NB4 (cell line): ENCODE measurements around the gene LAMA5.

ENCODE experiments used
- DNase-seq: peaks from one replicate; pipeline ENCODE4 v3.0.0; 2010; ENCODE audit warnings: low read depth
- H3K4me3 ChIP-seq: one replicate; pipeline ENCODE4 v1.5.1; 2011; ENCODE audit warnings: mild to moderate bottlenecking, low read depth, low read length, moderate library complexity
- CTCF ChIP-seq: IDR thresholded peaks from one replicate; pipeline ENCODE4 v1.5.1; 2012; ENCODE audit warnings: low read depth, low read length
- MAX ChIP-seq: IDR thresholded peaks from 2 replicates; pipeline ENCODE4 v1.6.1; 2011; ENCODE audit warnings: low read depth, low read length
- MYC ChIP-seq: IDR thresholded peaks from 2 replicates; pipeline ENCODE4 v1.6.1; 2011; ENCODE audit warnings: low read depth, low read length
- POLR2A ChIP-seq: IDR thresholded peaks from 2 replicates; pipeline ENCODE4 v1.6.1; 2011; ENCODE audit warnings: mild to moderate bottlenecking; ENCODE audit not compliant: insufficient read length; ENCODE audit errors: extremely low read depth

The LAMA5 gene

GRCh38 chr20:62285722-62286121 lies 81.4 kb downstream of the LAMA5 start:
- TF ChIP-seq POLR2A (no peak), MAX (no peak)
- no peak for DNase-seq
- H3K4me3 ChIP-seq = no peak overlapping the region

GRCh38 chr20:62285151-62285550 lies 82.0 kb downstream of the LAMA5 start:
- no peak overlapping the region for H3K4me3 ChIP-seq
- DNase-seq = no peak
- TF ChIP-seq MAX = no peak
- no peak for TF ChIP-seq POLR2A
- TF ChIP-seq MYC = no peak
- no peak for TF ChIP-seq CTCF

GRCh38 chr20:62284448-62284847 lies 82.7 kb downstream of the LAMA5 start:
- H3K4me3 ChIP-seq = no peak overlapping the region
- TF ChIP-seq MAX (no peak), POLR2A (no peak), CTCF (no peak)
- DNase-seq = no peak

- TF ChIP-seq CTCF (no peak), MYC (no peak), MAX (no peak)
- H3K4me3 ChIP-seq = no peak overlapping the region
- no peak for DNase-seq
These were observed 84.1 kb downstream of the LAMA5 start for GRCh38 chr20:62282877-62283503.

GRCh38 chr20:62282103-62282502 lies 85.0 kb downstream of the LAMA5 start:
- no peak overlapping the region for H3K4me3 ChIP-seq
- DNase-seq = no peak
- TF ChIP-seq POLR2A = no peak

GRCh38 chr20:62281161-62281933 lies 85.8 kb downstream of the LAMA5 start:
- H3K4me3 ChIP-seq = no peak overlapping the region
- no peak for TF ChIP-seq POLR2A
- no peak for TF ChIP-seq MAX
- no peak for TF ChIP-seq MYC
- TF ChIP-seq CTCF = no peak
- DNase-seq = no peak

GRCh38 chr20:62280303-62280702 lies 86.8 kb downstream of the LAMA5 start:
- DNase-seq = no peak
- no peak overlapping the region for H3K4me3 ChIP-seq
- TF ChIP-seq MAX (no peak), MYC (no peak), CTCF (no peak), POLR2A (no peak)
